ENCODE results near the gene SMCO2.

GRCh38 chr12:27462851-27463250 lies 16.3 kb downstream of the SMCO2 start:
- TF ChIP-seq POLR2A (IDR thresholded peaks at IDR 0.05; ENCODE audit: low read length) (no peak), GATA1 (IDR thresholded peaks at IDR 0.05; ENCODE audit: low read depth, low read length) (no peak)
